ENCODE data around the gene FAM184B.
"Not testable (repeated sequence)": the region's sequence is repeated elsewhere in the genome, so short reads cannot be mapped to it uniquely, and the experiment has no call there.

Gene FAM184B

DNA sequence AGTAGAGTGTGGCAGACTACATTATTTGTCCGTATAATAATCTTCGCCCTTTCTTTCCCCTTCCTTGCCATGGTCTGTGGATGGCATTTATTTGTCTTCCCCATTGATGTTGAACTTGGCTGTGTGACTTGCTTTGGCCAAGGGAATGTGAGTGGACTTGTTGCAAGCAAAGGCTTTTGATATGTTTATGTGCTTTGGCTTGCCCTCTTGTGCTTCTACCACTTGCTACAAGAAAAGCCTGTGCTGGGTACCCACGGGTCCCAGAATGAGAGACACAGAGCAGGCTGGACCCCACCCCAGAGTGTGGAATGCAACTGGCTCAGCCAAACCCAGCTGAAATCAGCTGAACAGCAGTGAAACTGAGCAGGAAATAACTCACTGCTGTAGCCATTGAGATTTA lies 63.0 kb downstream of the FAM184B start:
- no peak for DNase-seq (ENCODE audit: low read depth in 3 of 3)

DNA sequence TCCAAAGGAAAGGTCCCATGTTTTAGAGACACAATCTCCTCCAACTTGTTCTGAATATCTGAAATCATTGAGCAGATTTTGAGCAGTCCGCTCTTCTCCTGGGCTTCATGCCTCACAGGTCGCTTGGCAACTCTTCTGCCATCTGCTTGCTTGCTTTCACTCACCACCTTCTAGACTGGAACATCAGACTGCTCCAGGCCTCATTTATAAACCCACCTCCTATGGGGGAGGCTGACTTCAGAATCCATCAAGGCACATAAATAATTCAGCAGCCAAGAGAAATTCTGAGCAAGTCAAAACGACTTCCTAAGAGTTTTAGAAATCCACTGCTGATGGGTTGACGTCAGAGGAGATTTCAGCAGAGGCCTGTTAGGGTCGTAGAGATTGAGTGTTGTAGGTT lies 64.1 kb downstream of the FAM184B start:
- no peak for DNase-seq (ENCODE audit: low read depth in 3 of 3)

DNA sequence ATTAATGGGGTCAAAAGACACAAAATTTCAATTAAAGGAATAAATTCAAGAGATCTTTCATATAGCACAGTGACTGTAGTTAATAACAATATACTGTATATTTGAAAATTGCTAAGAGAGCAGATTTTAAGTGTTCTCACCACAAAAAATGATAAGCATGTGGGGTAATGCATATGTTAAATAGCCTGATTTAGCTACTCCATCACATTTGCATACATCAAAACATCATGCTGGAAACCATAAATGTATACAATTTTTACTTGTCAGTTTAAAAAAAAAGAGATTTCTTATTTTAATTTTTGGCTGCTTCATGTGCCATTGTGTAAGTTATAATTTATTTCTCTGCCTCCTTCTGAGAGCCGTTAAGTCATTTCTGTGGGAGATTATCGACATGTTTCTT lies 65.9 kb downstream of the FAM184B start:
- DNase-seq (ENCODE audit: low read depth in 3 of 3) = no peak

DNA sequence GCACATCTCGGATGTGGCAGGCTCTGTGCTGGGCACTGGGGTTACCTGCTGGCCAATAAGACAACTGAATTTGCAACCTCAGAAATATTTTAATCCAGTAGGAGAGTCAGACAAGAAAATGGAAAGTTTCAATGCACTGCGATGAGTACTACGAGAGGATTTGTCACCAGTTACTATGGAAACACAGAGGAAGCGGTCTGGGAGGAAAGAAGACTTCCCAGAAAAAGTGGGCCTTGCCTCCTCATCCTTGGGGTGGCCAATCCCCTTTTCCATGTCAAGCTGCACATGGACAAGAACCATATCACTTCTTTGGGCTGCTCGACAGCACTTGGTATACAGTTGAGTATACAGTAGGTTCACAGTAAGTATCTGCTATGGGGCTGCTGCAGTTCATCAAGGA lies 67.6 kb downstream of the FAM184B start:
- no peak for DNase-seq (ENCODE audit: low read depth in 3 of 3)

DNA sequence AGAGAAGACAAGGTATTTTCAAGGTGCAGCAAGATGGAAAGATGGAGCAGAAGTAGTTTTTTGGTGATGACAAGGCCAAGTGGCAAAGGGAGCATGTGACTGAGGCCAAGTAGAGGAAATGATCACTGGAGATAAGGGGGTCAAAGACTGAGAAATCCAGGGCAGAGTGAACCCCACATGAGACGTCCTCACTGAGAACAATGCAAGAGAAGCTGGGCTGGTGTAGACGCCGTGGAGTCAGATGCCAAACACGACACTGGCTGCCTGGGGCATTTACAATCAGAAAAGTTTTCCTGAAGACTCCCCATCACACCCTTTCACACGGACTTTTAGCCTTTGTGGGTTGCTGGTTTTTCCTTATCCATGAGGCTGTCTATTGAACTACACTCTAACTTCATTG lies 69.3 kb downstream of the FAM184B start:
- DNase-seq (ENCODE audit: low read depth in 3 of 3) = no peak

DNA sequence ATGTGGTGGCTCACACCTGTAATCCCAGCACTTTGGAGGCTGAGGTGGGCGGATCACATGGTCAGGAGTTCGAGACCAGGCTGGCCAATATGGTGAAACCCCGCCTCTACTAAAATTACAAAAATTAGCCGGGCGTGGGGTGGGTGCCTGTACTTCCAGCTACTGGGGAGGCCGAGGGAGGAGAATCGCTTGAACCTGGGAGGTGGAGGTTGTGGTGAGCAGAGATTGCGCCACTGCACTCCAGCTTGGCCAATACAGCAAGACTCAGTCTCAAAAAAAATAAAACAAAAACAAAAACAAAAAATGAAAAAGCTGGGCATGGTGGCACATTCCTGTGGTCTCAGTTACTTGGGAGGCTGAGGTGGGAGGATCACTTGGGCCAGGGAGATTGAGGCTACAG lies 70.2 kb downstream of the FAM184B start:
- DNase-seq (ENCODE audit: low read depth in 3 of 3) = not testable (repeated sequence)

DNA sequence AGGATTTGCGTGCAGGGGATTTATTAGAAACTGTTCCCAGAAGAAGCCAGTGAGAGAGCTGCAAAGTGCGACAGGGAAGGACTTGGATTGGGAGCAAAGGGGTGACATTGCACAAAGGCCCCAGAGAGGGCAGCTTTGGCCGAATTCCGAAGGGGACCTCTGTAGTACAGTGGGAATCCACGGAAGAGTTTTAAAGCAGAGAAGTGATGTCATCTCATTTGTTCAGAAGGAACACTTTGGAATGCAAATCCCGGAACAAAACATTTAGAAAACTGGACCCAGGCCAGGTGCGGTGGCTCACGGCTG lies 71.7 kb downstream of the FAM184B start:
- no peak for DNase-seq (ENCODE audit: low read depth in 3 of 3)

DNA sequence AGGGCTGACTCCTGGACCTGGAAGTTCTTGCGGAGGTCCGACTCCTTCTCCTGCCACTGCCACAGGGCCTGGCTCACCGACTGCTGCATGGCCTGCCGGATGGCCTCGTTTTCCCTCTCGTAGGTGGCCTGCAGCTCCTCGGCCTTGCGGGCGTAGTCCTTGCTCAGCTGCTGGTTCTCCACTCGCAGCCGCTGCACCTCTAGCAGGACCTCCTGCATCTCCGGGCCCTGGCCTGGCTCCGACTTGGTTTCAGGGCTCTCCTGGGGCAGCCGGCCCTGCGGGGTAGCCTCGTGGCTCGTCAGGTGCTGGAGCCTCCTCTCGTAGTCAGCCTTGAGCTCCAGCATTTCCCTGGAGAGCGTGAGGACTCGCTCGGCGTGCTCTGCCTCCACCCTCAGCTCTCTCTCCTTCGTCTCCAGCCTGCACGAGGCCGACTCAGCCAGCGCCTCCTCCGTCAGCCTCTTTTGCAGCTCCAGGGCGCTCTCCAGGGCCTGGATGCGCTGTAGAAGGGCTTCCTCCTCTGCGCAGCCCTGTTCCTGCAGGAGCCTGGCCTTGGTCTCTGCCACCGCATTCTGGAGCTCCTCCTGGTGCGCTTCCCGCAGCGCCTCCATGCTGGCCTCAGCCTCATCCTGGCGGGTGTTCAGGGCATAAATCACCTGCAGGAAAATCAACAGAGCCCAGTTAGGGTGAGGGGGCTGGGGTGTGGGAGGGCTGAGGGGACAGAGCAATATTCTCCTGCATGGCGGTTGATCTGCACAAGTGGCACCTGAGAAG lies 72.2 kb downstream of the FAM184B start:
- DNase-seq (ENCODE audit: low read depth in 3 of 3) = no peak

DNA sequence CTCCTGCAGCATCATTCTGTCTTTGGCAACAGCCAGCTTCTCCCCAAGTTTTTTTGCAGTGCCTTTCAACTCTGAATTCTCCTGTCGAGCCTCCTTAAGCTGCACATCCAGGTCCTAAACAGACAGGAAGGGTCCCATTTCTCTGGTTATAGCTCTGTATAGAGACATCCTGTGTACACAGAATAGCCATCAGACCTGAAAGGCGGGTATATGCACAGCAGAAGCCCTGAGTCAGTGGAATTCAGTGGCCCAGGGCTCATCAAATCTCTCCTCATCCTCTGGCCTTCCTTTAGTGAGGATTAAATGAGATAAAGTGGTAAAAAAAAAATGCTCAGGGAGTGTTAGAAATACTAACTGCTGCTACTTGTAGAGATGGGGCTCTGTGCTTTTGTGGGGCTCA lies 73.8 kb downstream of the FAM184B start:
- no peak for DNase-seq (ENCODE audit: low read depth in 3 of 3)

DNA sequence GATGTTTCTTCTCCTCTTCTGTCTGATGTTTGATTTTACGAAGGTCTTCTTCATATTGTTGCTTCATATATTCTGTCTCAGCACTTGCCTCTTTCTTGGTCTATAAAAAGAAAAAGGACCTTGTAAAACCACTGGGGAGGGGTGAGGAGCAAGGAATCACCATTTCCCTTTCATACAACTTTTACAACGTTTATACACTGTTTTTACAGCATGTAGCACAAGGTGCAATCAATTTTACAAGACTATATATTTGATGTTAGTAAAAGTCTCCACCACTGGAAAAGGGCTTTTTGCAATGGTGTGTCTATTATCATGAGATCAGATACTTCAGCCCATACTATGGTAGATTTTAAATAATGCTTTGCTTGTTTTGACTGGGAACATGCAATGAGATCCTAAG lies 76.3 kb downstream of the FAM184B start:
- DNase-seq (ENCODE audit: low read depth in 3 of 3) = no peak

DNA sequence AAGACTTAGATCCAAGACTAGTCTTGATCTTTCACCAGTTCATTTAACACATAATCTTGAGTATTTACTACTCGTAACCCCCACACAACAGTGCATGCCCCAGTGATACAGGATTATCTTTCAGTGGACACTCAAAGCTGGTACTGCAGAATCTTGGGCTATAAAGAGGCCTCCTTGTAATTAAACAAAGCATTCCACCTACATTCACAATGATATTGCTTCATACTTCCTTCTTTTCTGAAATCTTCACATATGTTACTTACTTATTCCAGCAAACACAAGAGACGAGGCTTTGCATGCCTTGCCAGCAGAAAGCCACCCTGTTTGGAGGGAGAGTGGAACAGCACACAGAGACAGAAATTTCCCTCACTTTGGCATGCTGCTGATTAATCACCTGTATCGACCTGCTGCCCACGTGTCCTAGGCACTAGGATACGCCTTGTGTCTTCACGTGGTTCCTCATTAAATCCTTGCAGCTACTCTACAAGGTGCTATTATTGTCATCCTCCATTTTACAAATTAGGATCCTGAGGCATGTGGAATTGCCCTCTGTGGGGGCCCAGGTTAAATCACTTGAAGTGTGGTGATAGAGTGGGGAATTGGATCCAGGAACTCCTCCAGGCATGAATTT lies 77.3 kb downstream of the FAM184B start:
- DNase-seq (ENCODE audit: low read depth in 3 of 3) = no peak

DNA sequence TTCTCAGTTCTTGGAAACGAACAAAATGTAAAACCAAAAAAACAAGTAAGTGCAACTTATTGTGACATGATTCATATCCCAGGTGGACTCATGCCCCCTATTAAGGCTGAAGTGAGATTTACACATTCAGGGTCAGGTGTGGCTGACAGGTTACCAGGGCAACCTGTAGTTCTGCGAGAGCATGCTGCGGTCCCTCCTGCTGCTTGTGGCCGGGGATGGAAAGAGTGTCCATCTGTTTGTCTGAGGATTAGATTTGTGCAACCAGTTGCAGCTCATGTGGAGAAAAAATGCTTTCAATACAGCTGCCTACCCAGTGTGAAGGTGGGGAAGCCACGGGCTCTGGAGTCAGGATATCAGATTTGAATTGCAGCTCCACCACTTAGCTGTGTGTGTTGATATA lies 78.8 kb downstream of the FAM184B start:
- no peak for DNase-seq (ENCODE audit: low read depth in 3 of 3)

DNA sequence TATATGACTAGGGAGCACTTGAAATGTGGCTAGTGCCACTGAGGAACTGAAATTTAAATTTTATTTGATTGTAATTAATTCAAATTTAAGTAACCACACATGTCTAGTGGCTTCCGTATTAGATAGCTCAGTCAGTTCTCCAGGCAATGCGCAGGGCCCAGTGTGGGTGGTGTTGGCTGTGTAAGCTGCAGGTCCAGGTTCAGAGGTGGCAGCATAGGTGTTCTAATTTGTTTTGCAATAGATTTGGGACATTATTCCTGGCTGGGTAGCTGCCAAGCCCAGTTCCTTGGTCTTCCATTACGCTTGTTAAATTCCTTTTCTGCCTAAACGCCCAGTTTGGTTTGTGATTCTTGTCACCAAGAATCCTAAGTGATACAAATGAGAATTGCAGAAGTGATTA lies 79.5 kb downstream of the FAM184B start:
- no peak for DNase-seq (ENCODE audit: low read depth in 3 of 3)

DNA sequence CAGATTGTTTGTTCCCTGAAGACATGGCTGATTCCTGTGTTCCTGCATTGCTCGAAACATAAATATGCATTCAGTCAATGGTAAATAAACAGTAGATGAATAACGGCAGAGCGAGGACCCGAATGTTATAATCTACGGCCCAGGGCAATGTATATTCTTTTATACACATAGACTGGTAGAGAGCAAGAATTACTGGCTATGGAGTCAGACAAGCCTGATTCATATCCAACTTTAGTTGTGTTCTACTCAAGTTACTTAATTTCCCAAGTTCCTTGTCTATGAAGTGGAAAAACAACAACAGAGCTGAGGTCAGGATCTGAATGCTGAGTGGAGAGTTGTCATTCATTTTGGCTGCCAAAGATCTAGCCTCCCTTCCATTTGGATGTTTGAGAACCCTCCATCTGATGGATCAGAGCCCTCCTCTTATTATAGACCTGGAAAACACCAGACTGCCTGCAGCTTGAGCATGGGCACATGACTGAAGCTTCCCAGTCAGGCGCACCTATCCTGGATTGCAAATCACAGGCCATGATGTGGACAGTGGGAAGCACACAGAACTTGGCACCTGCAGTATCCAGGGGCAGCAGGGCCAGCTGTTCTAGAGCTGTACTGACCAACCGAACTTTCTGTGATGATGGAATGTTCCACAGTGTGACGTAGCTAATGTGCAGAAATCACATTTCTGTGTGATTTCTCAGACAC lies 80.1 kb downstream of the FAM184B start:
- DNase-seq (ENCODE audit: low read depth in 3 of 3) = no peak

DNA sequence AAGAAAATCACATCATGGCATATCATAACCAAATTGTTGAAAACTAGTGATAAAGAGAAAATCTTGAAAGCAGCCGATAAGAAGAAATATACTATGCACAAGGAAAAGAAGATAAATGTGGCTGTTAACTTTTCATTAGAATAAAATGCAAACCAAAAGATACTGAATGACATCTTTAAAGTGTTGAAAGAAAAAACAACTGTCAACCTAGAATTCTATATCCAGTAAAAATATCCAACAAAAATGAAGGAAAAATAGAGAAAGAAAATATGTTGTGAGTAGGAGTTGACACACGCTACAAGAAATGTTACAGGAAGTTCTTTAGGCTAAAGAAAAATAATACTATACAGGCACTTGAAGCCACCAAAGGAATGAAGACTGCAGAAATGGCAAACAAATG lies 82.0 kb downstream of the FAM184B start:
- no peak for DNase-seq (ENCODE audit: low read depth in 3 of 3)

DNA sequence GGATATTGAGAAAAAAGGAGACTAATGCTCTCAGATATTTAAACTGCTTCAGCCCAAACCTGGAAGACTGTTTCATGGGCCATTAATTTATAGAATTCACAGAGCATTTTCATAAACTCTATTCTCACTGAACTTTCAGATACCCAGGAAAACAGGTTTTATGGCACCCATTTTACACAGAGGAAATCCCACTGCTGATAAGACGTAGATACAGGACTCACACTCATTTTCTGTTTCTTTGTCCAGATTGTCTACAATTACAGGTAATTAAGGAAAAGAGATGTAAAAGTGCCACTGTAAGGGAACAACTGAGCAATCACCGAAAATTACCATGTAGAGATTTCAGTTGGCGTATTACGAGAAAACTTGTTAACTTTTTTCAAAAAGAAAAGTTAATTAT lies 83.3 kb downstream of the FAM184B start:
- DNase-seq (ENCODE audit: low read depth in 3 of 3) = no peak

DNA sequence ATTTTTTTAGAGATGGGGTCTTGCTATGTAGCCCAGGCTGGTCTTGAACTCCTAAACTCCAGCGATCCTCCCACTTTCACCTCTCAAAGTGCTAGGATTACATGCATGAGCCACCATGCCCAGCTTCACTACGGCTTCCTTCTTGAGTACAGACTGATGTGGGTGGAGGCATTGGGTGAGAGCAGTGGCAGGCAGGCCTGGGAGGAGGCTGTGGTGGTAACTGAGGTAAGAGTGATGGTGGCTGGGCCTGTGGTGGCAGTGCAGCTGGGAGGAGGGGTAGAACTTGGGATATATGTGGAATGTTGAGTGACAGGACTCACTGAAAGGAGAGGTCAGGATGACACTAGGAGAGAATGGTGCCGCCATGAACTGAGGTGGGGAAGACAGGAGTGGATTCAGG lies 86.1 kb downstream of the FAM184B start:
- no peak for DNase-seq (ENCODE audit: low read depth in 3 of 3)

DNA sequence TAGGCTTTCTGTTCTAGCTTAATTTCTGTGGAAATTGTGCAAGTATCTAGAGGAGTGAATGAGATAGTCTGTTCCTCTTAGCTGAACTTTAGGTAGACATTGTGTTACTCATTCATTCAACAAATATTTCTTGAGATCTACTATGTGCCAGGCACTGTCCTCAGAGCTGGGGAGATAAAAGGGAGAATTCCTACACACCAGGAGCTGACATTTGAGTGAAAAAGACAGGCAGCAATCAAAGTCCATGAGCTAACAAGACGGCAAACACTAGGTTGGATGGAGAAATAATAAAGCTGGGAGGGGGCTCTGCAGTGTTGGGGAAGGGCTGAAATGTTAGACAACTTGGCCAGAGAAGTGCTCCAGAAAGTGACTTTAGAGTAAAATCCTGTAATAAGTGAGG lies 86.9 kb downstream of the FAM184B start:
- no peak for DNase-seq (ENCODE audit: low read depth in 3 of 3)

DNA sequence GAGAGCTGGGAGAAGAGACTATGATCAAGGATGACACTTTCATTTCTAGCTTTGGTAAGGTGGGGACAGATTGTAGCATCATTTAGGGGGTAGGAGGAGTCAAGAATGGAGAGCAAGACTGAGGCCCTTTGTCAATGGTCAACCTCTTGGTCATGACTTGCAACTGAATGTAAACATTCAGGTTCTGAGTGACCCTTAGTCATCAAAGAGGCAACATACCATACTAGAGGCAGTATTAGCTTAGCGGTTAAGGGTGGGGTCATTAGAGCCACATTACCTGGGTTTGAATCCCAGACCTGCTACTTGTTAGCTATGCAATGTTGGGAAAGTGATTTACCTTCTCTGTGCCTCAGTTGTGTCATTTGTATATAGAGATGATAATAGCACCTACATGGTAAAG lies 90.5 kb downstream of the FAM184B start:
- DNase-seq (ENCODE audit: low read depth in 3 of 3) = no peak

DNA sequence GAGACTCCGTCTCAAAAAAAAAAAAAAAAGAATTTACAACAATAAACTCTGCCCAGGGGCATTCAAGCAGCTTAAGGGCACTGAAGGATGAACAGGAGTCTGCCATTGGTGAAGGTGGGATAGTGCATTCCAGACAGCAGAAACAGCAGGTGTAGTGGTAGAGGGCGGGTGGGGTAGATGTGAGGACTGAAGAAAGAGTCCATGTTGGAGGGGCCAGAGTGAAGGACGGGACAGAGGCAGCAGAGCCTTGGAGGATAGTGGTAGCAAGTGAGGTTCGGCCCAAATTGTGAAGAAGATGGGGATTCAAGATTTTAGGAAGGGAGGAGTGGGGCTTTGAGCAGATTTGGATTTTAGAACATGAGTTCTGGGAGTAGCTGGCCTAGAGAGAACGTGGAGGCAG lies 91.3 kb downstream of the FAM184B start:
- DNase-seq (ENCODE audit: low read depth in 3 of 3) = no peak

DNA sequence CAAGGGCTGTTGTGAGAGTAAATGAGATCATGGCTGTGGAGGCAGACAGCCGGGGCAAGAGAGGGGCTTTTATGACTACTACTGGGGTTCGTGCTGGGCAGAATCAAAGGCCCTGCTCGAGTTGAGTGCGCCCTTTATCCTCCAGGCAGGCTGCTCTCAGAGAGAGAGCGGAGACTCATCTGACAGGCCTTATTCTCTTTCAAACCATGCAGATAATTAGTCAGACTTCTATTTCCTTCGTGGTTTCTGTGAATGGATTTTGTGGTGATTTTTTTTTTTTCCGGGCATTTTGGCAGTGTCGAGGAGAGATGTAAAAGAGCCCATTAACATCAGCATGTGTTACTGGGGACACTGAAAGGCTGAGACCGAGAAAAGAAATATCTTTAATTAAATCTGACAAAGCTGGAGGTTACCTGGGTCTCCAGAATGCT lies 93.4 kb downstream of the FAM184B start:
- no peak for DNase-seq (ENCODE audit: low read depth in 3 of 3)

DNA sequence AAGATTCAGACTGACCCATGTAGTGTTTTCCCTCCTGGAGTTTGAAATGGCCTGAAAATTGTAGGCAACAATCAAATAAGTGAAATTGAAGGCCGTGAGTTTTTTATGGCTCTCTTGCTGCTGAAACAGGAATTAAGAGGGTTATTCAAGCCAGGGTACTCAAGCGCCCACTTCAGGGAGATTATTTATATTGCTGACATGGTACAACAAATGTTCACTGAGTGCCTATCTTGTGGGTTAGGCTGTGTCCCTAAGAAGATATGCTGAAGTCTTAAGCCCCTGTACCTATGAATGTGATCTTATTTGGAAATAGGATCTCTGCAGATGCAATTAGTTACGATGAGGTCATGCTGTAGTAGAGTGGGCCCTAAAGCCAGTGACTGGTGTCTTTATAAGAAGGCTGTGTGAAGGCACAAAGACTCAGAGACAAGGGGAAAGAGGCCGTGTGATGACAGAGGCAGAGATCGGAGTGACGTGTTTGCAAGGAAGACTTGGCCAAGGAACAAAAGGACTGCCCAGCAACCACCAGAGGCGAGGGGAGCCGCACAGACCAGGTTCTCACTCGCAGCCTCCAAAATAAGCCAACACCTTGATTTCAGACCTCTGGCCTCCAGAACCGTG lies 94.1 kb downstream of the FAM184B start:
- DNase-seq (ENCODE audit: low read depth in 3 of 3) = no peak

DNA sequence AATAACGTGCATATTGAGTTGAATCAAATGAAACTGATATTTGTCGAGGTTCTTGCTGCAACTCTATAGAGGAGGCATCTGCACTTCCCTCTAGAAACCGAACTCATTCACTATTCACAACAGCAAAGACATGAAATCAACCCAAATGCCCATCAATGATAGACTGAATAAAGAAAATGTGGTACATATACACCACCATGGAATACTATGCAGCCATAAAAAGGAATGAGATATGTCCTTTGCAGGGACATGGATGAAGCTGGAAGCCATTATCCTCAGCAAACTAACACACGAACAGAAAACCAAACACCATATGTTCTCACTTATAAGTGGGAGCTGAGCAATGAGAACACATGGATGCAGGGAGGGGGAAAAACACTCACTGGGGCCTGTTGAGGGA lies 96.8 kb downstream of the FAM184B start:
- not testable (repeated sequence) for DNase-seq (ENCODE audit: low read depth in 3 of 3)

Measured in stimulated activated CD4-positive, alpha-beta T cell treated with anti-CD3 and anti-CD28 coated beads, TNF-alpha, amount 100 ng/mL, for 24 hours (primary cell).